HG03280 (cell line): ENCODE results near the gene GABPA.

Experiments used
- ATAC-seq: cut with Tn5 transposase; IDR thresholded peaks from one replicate; pipeline ENCODE4 v1.9.1; 2021; ENCODE audit warnings: mild to moderate bottlenecking, moderate library complexity; ENCODE audit not compliant: unreplicated experiment

The GABPA gene

DNA sequence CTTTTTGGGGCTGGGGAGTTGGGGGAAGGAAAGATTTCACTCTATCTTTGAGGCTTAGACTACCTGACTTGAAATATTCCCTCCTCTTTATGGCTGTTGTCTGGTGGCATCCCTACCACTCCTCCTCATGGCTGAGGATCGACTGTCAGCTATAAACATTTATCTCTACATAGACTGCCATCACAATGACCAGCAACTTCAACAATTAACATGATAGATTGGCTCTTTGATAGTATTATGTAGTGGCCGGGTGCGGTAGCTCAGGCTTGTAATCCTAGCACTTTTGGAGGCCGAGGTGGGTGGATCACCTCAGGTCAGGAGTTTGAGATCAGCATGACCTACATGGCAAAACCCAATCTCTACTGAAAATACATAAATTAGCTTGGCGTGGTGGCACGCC lies 72.4 kb downstream of the GABPA start:
- no peak for ATAC-seq

DNA sequence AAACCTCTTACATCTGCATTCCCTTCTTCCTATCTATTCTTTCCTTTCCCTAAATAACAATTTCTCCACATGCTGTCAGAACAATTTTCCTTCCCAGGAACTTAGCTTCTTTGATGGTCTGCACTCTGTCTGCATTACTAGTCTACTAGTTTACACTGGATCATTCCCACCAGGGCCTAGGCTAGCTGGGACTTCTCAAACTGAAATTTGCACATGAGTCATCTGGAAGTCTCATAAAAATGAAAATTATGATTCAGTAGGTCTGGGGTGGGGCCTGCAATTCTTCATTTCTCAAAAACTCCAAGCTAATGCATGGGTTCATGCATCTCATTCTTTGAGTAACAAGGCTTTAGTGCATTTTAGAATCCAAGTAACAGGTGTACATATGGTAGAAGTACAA lies 74.2 kb downstream of the GABPA start:
- no peak for ATAC-seq

DNA sequence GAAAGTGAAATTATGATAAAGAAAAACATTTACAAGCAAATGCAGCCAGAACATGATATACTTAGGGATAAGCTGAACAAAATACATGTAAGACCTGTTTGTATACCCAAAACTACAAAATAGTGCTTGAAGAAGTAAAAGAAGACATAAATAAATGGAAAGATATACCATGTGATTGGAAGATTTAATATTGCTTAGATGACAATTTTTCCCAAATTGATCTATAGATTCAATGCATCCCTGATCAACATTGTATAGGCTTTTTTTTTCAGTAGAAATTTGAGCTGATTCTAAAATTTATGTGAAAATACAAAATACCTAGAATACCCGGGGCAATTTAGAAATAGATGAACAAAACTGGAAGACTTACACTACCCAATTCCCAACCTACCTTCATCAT lies 76.4 kb downstream of the GABPA start:
- no peak for ATAC-seq

DNA sequence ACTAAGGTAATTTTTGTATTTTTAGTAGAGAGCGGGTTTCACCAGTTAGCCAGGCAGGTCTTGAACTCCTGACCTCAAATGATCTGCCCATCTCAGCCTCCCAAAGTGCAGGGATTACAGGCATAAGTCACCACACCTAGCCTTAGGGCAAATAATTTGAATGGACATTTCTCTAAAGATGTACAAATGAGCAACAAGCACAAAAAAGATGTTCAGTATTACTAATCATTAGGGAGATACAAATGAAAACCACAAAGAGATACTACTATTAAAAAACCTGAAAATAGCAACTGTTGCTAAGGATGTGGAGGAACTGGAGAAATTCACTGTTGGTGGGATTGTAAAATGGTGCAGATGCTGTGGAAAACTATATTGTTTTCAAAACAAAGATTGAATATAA lies 79.1 kb downstream of the GABPA start:
- ATAC-seq, result no peak

DNA sequence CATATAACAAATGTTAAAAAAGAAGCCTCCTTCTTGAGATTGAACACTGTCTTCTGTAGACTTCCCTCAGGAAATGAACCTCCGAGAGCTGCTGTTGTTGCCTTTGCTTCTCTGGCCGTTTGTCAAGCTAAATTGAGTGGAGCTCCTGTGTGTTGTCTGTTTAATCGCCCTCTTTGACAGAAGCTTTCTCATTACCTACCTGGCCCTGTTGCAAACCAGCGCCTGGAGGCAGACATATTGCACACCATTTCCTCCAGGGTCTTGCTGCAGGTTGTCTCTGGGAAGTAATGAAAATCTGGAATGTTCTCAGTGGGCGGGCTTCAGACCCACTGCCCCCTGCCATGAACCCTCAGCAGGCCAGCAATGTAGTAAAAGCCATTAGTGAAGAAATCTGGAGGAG lies 83.3 kb downstream of the GABPA start:
- no peak for ATAC-seq

DNA sequence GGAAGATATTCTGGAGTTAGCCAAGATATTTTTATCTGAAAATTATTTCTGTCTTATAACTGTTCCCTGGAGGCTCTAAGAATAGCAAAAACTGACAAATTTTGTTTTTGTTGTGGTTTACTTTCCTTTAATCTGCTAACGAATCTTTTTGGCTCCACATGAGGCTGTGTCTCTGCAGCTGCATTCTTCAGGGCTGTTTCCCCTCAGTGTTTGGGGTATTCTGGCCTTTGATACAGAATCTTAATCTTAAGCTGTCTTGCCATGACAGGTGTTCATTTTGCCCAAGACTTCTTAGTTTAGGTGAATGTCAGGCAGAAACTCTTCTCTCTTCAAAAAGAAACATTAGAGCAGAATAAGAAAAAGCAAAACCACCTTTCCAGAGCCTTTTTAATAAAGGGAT lies 83.8 kb downstream of the GABPA start:
- no peak for ATAC-seq
